GM10266 (cell line): ENCODE data around the gene TBKBP1.

Source experiments
- DNase-seq: peaks from one replicate; pipeline ENCODE4 v3.0.0; 2012; ENCODE audit errors: extremely low spot score
- TF ChIP-seq, protein P1 (sequence below): IDR thresholded peaks from 2 replicates; pipeline ENCODE4 v1.5.1; 2012; ENCODE audit warnings: mild to moderate bottlenecking, low read depth; ENCODE audit not compliant: control insufficient read depth, insufficient read depth; ENCODE audit errors: missing control alignments

The TBKBP1 gene

DNA sequence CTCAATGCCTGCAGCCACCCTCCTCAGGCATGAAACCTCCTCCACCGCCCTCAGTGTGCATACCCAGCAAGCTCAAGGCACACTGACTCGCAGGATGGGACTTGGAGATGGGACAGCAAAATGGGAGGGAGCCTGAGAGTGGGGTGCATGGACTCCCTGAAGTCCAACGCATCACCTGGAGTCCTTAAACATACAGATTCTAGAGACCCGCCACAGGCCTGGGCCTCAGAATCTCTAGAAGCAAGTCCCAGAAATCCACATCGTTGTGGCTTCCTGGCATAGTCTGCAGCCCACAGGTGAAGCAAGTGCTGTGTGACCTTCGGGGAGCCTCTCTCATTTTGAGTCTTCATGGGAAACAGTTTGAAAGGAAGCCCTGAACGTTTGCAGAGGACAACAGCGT lies 35.5 kb downstream of the TBKBP1 start:
- TF ChIP-seq, protein P1, sequence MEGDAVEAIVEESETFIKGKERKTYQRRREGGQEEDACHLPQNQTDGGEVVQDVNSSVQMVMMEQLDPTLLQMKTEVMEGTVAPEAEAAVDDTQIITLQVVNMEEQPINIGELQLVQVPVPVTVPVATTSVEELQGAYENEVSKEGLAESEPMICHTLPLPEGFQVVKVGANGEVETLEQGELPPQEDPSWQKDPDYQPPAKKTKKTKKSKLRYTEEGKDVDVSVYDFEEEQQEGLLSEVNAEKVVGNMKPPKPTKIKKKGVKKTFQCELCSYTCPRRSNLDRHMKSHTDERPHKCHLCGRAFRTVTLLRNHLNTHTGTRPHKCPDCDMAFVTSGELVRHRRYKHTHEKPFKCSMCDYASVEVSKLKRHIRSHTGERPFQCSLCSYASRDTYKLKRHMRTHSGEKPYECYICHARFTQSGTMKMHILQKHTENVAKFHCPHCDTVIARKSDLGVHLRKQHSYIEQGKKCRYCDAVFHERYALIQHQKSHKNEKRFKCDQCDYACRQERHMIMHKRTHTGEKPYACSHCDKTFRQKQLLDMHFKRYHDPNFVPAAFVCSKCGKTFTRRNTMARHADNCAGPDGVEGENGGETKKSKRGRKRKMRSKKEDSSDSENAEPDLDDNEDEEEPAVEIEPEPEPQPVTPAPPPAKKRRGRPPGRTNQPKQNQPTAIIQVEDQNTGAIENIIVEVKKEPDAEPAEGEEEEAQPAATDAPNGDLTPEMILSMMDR, result no peak
- no peak for DNase-seq

DNA sequence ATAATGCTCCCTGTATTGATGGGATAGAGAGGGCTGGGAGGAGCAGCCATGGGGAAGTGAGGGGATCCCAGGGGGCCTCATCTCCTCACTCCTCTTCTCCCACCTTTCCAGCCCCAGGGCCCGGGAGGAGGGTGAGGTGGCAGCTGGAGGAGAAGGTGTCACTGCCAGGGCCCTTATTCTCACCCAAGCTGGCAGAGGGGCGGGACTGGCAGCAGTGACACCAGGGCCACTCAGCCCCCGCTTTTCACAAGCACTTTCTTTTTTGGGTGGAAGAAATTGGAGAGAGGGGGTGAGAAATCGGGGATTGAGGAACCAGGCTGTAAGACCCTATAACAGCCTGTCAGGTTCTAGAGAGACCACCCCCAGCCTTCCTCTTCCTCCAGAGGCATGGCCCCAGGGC lies 36.7 kb downstream of the TBKBP1 start:
- TF ChIP-seq, protein P1, result no peak
- no peak for DNase-seq

DNA sequence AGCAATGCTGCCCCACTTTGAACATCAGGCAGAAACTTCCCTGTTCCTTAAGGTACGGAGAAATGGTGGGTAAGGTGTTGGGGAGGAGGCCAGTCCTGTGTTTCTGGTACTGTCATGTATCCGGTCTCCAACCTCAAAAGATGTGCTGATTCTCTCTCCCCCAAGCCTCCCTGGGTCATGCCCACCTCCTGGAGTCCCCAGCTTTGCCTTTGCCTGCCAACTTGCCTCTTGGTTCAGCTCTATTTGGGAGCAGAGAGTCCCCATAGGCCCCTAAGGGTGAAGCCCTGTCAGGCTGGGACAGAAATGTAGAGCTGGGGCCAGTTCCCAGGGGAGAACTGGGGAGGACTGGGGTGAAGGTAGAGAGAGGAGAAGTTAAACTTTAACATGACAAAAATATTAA lies 37.4 kb downstream of the TBKBP1 start:
- TF ChIP-seq, protein P1, result no peak
- no peak for DNase-seq

DNA sequence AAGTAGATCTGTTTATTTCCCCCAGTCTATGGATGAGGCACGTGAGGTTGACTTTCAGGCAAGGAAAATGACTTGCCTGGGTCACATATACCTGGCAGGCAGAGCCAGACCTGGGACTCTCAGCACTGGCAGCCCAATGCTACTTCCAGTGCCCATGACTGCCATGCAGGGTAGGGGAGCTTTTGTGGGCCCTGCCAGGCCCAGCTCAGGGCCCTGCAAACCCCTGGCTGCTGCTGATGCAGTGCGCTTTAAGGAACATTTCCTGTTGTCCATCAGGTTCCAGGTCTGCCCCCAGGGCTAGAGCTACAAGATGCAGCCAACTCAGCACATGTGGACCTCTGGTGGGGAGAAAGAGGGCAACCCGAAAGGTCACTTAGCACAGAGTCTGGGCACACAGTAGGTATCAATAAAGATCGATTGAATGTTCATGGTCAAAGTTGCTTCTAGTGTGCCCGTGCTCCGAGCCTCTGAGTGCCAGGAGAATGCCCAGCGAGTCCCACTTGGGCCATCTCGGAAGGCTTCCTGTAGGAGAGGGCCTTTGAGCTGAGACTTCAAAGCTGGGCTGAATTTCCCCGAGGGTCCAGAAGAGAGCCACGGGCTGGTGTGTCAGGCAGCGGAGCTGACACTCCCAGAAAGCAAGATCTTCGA lies 38.6 kb downstream of the TBKBP1 start:
- DNase-seq, result no peak
- TF ChIP-seq, protein P1, result no peak

DNA sequence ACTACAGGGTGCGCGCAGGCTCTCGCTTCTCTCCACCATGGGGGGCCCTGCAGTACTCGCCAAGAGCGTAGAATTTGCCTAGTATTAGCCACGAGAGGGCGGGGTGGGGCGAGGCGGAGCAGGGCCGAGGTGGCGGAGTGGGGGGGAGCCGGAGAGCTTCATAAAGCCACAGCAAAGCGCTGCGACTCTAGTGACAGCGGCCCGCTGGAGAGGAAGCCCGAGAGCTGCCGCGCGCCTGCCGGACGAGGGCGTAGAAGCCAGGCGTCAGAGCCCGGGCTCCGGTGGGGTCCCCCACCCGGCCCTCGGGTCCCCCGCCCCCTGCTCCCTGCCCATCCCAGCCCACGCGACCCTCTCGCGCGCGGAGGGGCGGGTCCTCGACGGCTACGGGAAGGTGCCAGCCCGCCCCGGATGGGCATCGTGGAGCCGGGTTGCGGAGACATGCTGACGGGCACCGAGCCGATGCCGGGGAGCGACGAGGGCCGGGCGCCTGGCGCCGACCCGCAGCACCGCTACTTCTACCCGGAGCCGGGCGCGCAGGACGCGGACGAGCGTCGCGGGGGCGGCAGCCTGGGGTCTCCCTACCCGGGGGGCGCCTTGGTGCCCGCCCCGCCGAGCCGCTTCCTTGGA lies 39.2 kb downstream of the TBKBP1 start, which contains the start of gene TBX21:
Gene TBX21 (plus strand): TSS at position 190 of the 627 bp plus-strand sequence. CDS start 219 bp downstream, at position 409.
- TF ChIP-seq, protein P1, result peak; percentile 43
- peak; percentile 90 for DNase-seq

DNA sequence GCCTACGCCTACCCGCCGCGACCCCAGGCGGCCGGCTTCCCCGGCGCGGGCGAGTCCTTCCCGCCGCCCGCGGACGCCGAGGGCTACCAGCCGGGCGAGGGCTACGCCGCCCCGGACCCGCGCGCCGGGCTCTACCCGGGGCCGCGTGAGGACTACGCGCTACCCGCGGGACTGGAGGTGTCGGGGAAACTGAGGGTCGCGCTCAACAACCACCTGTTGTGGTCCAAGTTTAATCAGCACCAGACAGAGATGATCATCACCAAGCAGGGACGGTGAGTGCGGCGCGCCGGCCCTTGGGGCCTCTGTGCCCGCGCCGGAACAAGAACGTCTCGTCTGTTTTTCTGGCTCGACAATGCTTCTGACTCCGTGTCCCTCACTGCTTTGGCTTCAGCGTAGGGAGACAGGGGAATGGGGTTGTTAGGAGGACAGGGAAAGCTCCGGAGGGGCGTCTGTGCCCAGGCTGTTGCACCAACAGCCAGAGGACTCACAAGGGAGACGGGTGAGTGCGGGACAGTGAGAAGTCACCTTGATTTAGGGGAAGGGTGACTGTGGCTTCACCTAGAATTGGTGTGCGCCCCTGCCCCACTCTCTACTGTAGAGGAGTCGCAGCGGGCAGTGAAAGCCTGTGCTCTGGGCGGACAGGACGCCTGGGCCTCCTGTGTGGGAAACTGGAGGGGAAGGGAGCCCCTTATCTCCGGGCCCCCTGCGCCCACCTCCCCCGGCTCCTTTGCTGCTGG lies 39.9 kb downstream of the TBKBP1 start:
- TF ChIP-seq, protein P1, result no peak
- DNase-seq, result no peak

DNA sequence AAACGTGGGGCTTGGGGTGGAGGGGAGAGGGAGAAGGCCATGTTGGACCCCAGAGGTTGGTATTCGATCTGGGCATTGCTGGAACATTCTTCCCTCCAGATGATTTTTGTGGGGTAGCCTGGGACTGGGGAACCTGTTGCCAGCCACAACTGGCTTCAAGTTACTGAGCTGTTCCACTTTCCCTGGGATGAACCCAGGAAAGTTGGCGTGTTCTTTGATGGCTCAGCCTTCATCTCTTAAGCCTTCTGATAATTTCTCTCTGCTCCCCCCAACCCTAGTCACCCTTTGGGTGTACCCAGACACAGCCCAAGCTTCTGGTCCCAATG lies 41.1 kb downstream of the TBKBP1 start:
- TF ChIP-seq, protein P1, result no peak
- no peak for DNase-seq
